Lung (tissue), 12 donors: Measurements from ENCODE around the gene DLG2. TPM values are rescaled to one million over a fixed set of nuclear protein-coding genes. Genes with fewer than 3 reads are reported as not detected.

ENCODE experiments used
- ATAC-seq: fragments of 200-7000 bp; cut with Tn5 transposase; one replicate; pipeline ENCODE4 v1.9.1; 2020; ENCODE audit warnings: moderate number of reproducible peaks; ENCODE audit not compliant: insufficient read depth, low FRiP score
- DNase-seq, 3 donors: peaks; one replicate each; pipeline ENCODE4 v3.0.0-alpha.2; 2013 to 2017
- H3K27ac ChIP-seq, 2 donors: one replicate each; pipeline ENCODE4 v1.5.1; 2013; ENCODE audit warnings: mild to moderate bottlenecking in 2 of 2, moderate library complexity in 2 of 2, control low read depth in 1 of 2, inconsistent platforms in 1 of 2, low read depth in 1 of 2, low read length in 1 of 2
- H3K27me3 ChIP-seq, 3 donors: one replicate each; pipeline ENCODE4 v1.5.1; 2013; ENCODE audit warnings: low read length in 2 of 3; ENCODE audit not compliant: control insufficient read depth in 3 of 3, insufficient read depth in 3 of 3
- H3K36me3 ChIP-seq, 4 donors: one replicate each; pipeline ENCODE4 v1.5.1; 2013; ENCODE audit warnings: low read length in 4 of 4, mild to moderate bottlenecking in 1 of 4, moderate library complexity in 1 of 4; ENCODE audit not compliant: control insufficient read depth in 4 of 4, insufficient read depth in 4 of 4
- H3K4me1 ChIP-seq, 5 donors: one replicate each; pipeline ENCODE4 v1.5.1; 2013; ENCODE audit warnings: low read length in 5 of 5, mild to moderate bottlenecking in 2 of 5, moderate library complexity in 1 of 5; ENCODE audit not compliant: control insufficient read depth in 5 of 5, insufficient read depth in 5 of 5
- H3K4me3 ChIP-seq: one replicate; pipeline ENCODE4 v1.5.1; 2013; ENCODE audit warnings: mild to moderate bottlenecking, control low read depth, moderate library complexity
- H3K9ac ChIP-seq, 2 donors: one replicate each; pipeline ENCODE4 v1.5.1; 2013; ENCODE audit warnings: low read length in 2 of 2, control low read depth in 1 of 2; ENCODE audit not compliant: insufficient read depth in 1 of 2
- H3K9me3 ChIP-seq, 4 donors: one replicate each; pipeline ENCODE4 v1.5.1; 2013; ENCODE audit warnings: low read length in 3 of 4, mild to moderate bottlenecking in 1 of 4, moderate library complexity in 1 of 4; ENCODE audit not compliant: control insufficient read depth in 4 of 4, insufficient read depth in 3 of 4
- WGBS, 2 donors: extraction: QIAGEN DNeasy Blood & Tissue Kit; methylation state at CpG; one replicate each; pipeline ENCODE4 v1.1.7; 2013; 5-methylcytosine and 5-hydroxymethylcytosine counted together
- polyA plus RNA-seq, 2 donors: library from polyadenylated mRNA; stranded (reverse); fragments of 200-250 nt; gene quantifications; one replicate each; pipeline ENCODE4 v1.2.1, GENCODE V29; 2013
- total RNA-seq, 2 donors: library from RNA; depleted of rRNA in 1 of 2; stranded (reverse); fragments of >200 nt in 1 of 2; gene quantifications; one replicate each; pipeline ENCODE4 v1.2.1, GENCODE V29; 2014 to 2021
- TF ChIP-seq, protein P1 (sequence below): IDR thresholded peaks from 2 replicates; pipeline ENCODE4 v1.5.1; 2012; ENCODE audit warnings: mild to moderate bottlenecking; ENCODE audit errors: control extremely low read depth, extremely low read depth
- donor health status: control.
- donor health status: control.
- donor health status: Bipolar disorder and iron deficiency.
- donor health status: healthy.
- donor health status: DM: yes; HTN: yes; CAD: no.

DLG2 gene
- total and polyA plus RNA-seq, 4 donors, result 0.32 to 24.1 (median 5.4) TPM

DNA sequence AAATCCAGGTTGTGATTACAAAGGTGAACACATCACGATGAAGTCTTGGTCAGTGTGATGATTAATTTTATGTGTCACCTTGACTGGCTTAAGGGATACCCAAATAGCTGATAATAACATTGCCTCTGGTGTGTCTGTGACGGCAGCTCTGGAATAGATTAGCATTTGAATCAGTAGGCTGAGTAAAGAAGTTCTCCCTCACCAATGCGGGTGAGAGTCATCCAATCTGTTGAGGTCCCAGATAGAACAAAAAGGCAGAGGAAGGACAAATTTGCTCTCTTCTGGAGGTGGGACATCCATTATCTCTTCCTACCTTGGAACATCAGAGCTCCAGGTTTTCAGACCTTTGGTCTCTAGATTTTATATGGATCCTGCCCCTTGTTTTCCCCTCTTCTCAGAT lies 1484.7 kb downstream of the DLG2 start:
- H3K27me3 ChIP-seq, result no peaks in the 10 kb centered on the region
- 84 to 88% methylated on average over 3 of the region's 3 CpGs for WGBS, 2 donors
- H3K4me1 ChIP-seq, result no peaks in the 10 kb centered on the region
- TF ChIP-seq, protein P1, sequence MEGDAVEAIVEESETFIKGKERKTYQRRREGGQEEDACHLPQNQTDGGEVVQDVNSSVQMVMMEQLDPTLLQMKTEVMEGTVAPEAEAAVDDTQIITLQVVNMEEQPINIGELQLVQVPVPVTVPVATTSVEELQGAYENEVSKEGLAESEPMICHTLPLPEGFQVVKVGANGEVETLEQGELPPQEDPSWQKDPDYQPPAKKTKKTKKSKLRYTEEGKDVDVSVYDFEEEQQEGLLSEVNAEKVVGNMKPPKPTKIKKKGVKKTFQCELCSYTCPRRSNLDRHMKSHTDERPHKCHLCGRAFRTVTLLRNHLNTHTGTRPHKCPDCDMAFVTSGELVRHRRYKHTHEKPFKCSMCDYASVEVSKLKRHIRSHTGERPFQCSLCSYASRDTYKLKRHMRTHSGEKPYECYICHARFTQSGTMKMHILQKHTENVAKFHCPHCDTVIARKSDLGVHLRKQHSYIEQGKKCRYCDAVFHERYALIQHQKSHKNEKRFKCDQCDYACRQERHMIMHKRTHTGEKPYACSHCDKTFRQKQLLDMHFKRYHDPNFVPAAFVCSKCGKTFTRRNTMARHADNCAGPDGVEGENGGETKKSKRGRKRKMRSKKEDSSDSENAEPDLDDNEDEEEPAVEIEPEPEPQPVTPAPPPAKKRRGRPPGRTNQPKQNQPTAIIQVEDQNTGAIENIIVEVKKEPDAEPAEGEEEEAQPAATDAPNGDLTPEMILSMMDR, result no peak
- H3K9me3 ChIP-seq, result no peaks in the 10 kb centered on the region
- no peak overlapping the region for H3K9ac ChIP-seq
- H3K36me3 ChIP-seq, result no peaks in the 10 kb centered on the region
- H3K4me3 ChIP-seq, result no peak overlapping the region
- no peak overlapping the region for H3K27ac ChIP-seq
- ATAC-seq (no peak), DNase-seq (no peak)

DNA sequence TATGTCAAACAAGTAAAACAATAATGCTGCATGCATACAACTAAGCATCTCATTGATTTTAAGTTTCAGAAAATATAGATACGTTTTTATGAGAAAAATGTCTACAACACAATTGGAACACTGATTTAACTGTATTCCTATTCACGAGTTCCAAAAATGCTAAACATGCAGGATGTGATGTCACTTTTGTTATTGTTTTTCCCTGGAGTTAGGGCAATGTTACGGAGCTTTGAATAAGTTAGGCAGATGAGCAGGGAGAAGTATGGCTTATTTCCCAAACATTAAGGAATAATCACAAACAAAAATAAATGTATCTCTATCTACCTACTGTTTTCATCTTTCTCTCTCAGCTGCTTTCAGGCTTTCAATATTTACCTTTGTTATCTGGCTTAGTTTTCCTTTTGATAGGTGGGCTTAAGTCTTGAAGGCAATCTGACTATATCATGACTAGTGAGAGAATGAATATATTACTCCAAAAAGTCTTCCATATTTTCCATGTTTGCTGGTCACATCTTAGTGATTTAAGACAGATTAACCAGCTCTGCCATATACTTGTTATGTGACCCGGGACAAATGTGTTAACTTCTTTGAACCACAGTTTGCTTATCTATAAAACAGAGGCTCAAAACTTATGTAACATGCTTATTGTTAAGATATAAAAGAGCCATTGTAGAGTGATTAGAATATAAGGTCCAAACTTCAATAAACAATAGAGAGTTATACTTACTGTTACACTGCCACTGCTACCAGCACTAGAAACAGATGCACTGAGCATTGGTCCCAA lies 1486.6 kb downstream of the DLG2 start:
- Histone ChIP-seq H3K27ac (no peak overlapping the region), H3K4me1 (no peaks in the 10 kb centered on the region), H3K9me3 (no peaks in the 10 kb centered on the region), H3K36me3 (no peaks in the 10 kb centered on the region), H3K4me3 (no peak overlapping the region), H3K9ac (no peak overlapping the region), H3K27me3 (no peaks in the 10 kb centered on the region)
- TF ChIP-seq, protein P1, result no peak
- 56% methylated on average over 4 of the region's 4 CpGs for WGBS, 2 donors
- peak in 2 of 3 donors; percentile 39 to 46 for DNase-seq
- ATAC-seq, result no peak

DNA sequence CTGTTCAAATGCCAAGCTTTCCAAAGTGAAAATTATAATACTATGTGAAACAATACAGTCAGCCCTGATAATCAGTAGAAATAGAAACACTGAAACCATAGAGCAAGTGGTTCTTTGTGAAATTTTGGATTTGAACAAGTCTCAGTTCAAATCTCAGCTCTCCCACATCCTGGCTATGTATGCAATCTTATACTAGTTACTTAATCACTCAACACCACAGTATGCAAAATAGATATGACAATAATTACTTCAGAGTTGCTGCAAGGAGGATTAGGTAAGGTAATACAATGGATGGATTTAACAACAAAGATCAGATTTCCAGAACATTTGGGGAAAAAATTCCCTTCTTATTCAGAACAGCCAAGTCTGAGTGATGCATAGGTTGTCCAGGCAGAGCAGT lies 1489.2 kb downstream of the DLG2 start:
- Histone ChIP-seq H3K27ac (no peak overlapping the region), H3K4me3 (no peak overlapping the region), H3K4me1 (no peaks in the 10 kb centered on the region), H3K9me3 (no peaks in the 10 kb centered on the region), H3K27me3 (no peaks in the 10 kb centered on the region), H3K36me3 (no peaks in the 10 kb centered on the region), H3K9ac (no peak overlapping the region)
- DNase-seq, result no peak
- no peak for ATAC-seq
- TF ChIP-seq, protein P1, result no peak

DNA sequence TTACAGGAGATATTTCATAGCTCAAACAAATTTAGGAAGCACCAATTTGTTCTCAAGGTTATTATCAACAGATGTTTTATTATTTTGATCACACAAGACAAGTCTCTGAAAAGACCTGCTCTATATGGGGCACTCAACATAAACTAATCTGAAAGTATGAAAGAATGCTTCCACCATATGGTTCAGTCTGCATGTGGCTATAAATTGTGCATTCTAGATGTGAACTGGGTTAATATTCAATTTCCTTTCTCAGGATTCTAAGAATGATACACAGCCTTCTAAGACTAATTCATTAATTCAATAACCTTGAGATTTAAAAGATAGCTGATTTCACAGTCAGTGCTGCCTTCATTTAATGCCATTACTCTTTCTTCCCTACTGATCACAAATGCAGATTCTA lies 1489.6 kb downstream of the DLG2 start:
- ATAC-seq, result no peak
- TF ChIP-seq, protein P1, result no peak
- Histone ChIP-seq H3K4me1 (no peaks in the 10 kb centered on the region), H3K36me3 (no peaks in the 10 kb centered on the region), H3K9ac (no peak overlapping the region), H3K27ac (no peak overlapping the region), H3K27me3 (no peaks in the 10 kb centered on the region), H3K4me3 (no peak overlapping the region), H3K9me3 (no peaks in the 10 kb centered on the region)
- DNase-seq, result no peak
